HepG2 (cell line): ENCODE results near the gene SEMA7A. TPM values are rescaled to one million over a fixed set of nuclear protein-coding genes. Genes with fewer than 3 reads are reported as not detected.

ENCODE experiments used
- AHR ChIP-seq: IDR thresholded peaks from 2 replicates; pipeline ENCODE4 v1.6.1; 2018; ENCODE audit warnings: missing genetic modification reagents, missing compliant biosample characterization
- EEA1 ChIP-seq: sonication (generic); formaldehyde crosslinking; IDR thresholded peaks from 2 replicates; pipeline ENCODE4 v1.5.1; 2020; ENCODE audit warnings: mild to moderate bottlenecking, missing genetic modification reagents, borderline replicate concordance
- HOXD1 ChIP-seq: sonication (generic); formaldehyde crosslinking; IDR thresholded peaks from 2 replicates; pipeline ENCODE4 v1.5.0; 2020; ENCODE audit warnings: missing genetic modification reagents
- MIER3 ChIP-seq: IDR thresholded peaks from 2 replicates; pipeline ENCODE4 v1.6.1; 2016; ENCODE audit warnings: missing compliant biosample characterization, borderline replicate concordance
- PPARG ChIP-seq: conservative IDR thresholded peaks from 2 replicates; pipeline ENCODE4 v1.6.1; 2016; ENCODE audit warnings: missing biosample characterization, missing genetic modification reagents
- RCOR2 ChIP-seq: IDR thresholded peaks from 2 replicates; pipeline ENCODE4 v1.6.1; 2016; ENCODE audit warnings: missing biosample characterization, missing genetic modification reagents
- SMAD1 ChIP-seq: sonication (generic); formaldehyde crosslinking; IDR thresholded peaks from 2 replicates; pipeline ENCODE4 v1.4.0; 2020; ENCODE audit warnings: missing genetic modification reagents, low read depth, mild to moderate bottlenecking, borderline replicate concordance
- SNAI1 ChIP-seq: sonication (generic); formaldehyde crosslinking; IDR thresholded peaks from 2 replicates; pipeline ENCODE4 v1.5.0; 2020; ENCODE audit warnings: mild to moderate bottlenecking, missing genetic modification reagents, borderline replicate concordance
- XRCC5 ChIP-seq: fragments of 200-400 bp; formaldehyde crosslinking; optimal IDR thresholded peaks from 2 replicates; pipeline ENCODE3; 2017; ENCODE audit warnings: mild to moderate bottlenecking, low read length
- ZFYVE20 ChIP-seq: sonication (generic); formaldehyde crosslinking; IDR thresholded peaks from 2 replicates; pipeline ENCODE4 v1.8.0; 2023; ENCODE audit warnings: low read depth, mild to moderate bottlenecking, moderate library complexity, missing genetic modification reagents, borderline replicate concordance
- ZNF17 ChIP-seq: sonication (generic); formaldehyde crosslinking; IDR thresholded peaks from 2 replicates; pipeline ENCODE4 v1.5.0; 2020; ENCODE audit warnings: mild to moderate bottlenecking, missing genetic modification reagents
- ZNF20 ChIP-seq: sonication (generic); formaldehyde crosslinking; IDR thresholded peaks from 2 replicates; pipeline ENCODE4 v1.4.0; 2020; ENCODE audit warnings: mild to moderate bottlenecking, moderate library complexity, missing genetic modification reagents
- ZNF496 ChIP-seq: sonication (generic); formaldehyde crosslinking; IDR thresholded peaks from 2 replicates; pipeline ENCODE4 v1.8.1; 2023; ENCODE audit warnings: mild to moderate bottlenecking, moderate library complexity, missing genetic modification reagents; ENCODE audit not compliant: insufficient replicate concordance
- ZNF543 ChIP-seq: sonication (generic); formaldehyde crosslinking; IDR thresholded peaks from 2 replicates; pipeline ENCODE4 v1.4.0; 2020; ENCODE audit warnings: mild to moderate bottlenecking, missing genetic modification reagents
- ZNF709 ChIP-seq: sonication (generic); formaldehyde crosslinking; IDR thresholded peaks from 2 replicates; pipeline ENCODE4 v1.5.0; 2020; ENCODE audit warnings: mild to moderate bottlenecking, missing genetic modification reagents
- ZNF746 ChIP-seq: sonication (generic); formaldehyde crosslinking; IDR thresholded peaks from 2 replicates; pipeline ENCODE4 v1.8.0; 2022; ENCODE audit warnings: mild to moderate bottlenecking, missing genetic modification reagents
- polyA plus RNA-seq, 8 experiments: library from polyadenylated mRNA; depleted of rRNA in 3 of 8; stranded (reverse) in 7 of 8; unstranded in 1 of 8; fragments of >200 nt; fragmentation: Illumina TruSeq in 4 of 8; extraction: Trizol in 4 of 8; gene quantifications; 2 replicates each; pipeline versions ENCODE4 v1.2.1 to v1.2.3, GENCODE V29; 2011 to 2016; ENCODE audit warnings: low read depth in 4 of 8, missing spikeins in 1 of 8, mixed read lengths in 1 of 8; ENCODE audit not compliant: insufficient read depth in 1 of 8
- total RNA-seq, 5 experiments: library from RNA; depleted of rRNA; stranded (reverse); fragments of >200 nt; fragmentation: Illumina TruSeq; extraction: Trizol; gene quantifications; 2 replicates each; pipeline ENCODE4 v1.2.3, GENCODE V29; 2016; ENCODE audit warnings: low read depth in 1 of 5
- TF ChIP-seq, protein P1 (sequence below): sonication (generic); formaldehyde crosslinking; IDR thresholded peaks from 2 replicates; pipeline ENCODE4 v1.4.0; 2020; ENCODE audit warnings: low read depth, mild to moderate bottlenecking, missing genetic modification reagents
- TF ChIP-seq, protein P2 (sequence below): sonication (generic); formaldehyde crosslinking; IDR thresholded peaks from 2 replicates; pipeline ENCODE4 v1.5.0; 2020; ENCODE audit warnings: mild to moderate bottlenecking, missing genetic modification reagents, borderline replicate concordance
- TF ChIP-seq, protein P3 (sequence below): IDR thresholded peaks from 2 replicates; pipeline ENCODE4 v1.6.1; 2016; ENCODE audit warnings: mild to moderate bottlenecking

SEMA7A gene
- total and polyA plus RNA-seq, 2 of the 13 experiments (the other 11 are each of a cell fraction or from before 2014, with no cell fraction given), result 9.0 to 15.8 TPM

DNA sequence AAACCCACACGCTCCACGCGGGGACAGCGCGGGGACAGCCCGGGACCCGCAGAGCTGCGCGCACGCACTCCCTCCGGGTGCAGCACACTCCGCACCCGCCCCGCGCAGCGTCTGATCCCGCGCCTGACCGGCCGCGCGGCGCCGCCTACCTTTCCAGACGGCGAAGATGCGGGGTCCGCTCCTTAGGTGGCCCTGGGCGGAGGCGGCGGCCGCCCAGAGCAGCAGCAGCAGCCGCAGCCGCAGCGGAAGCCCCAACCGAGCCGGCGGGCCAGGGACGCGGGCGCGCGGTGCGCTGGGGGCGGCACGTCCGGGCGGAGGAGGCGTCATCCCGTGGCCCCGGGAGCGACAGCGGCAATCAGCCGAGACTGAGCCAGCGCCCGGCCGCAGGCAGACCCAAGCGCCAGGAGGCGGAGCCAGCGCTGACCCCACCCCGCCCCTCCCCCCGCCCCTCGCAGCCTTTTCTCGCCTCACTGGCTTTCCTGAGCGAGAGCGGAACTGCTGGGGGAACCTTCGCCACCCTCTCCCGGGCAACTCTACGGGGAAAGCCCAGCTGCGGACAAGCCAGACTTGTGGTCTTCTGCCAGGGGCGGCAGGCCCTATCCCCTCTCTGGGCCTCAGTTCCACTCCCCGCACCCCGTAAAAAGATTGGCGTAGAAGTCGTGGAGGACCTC lies at the start of gene SEMA7A (continued):
- TF ChIP-seq ZNF496 (CRISPR knock-in tag) (no peak), HOXD1 (CRISPR knock-in tag) (no peak), ZNF543 (CRISPR knock-in tag) (0 out of 2 replicates have a peak, but pooled peaks have one; percentile 28), EEA1 (CRISPR knock-in tag) (no peak; the same call in 1 of the 2 replicates), SNAI1 (no peak), PPARG (no peak), MIER3 (CRISPR knock-in tag) (no peak), ZFYVE20 (CRISPR knock-in tag) (no peak), RCOR2 (CRISPR knock-in tag) (no peak), ZNF709 (CRISPR knock-in tag) (0 out of 2 replicates have a peak, but pooled peaks have one; percentile 75), AHR (CRISPR knock-in tag) (no peak), SMAD1 (CRISPR knock-in tag) (no peak), ZNF17 (CRISPR knock-in tag) (no peak), ZNF20 (no peak), ZNF746 (CRISPR knock-in tag) (no peak; the same call in 1 of the 2 replicates), XRCC5 (no peak)
- TF ChIP-seq, protein P1, sequence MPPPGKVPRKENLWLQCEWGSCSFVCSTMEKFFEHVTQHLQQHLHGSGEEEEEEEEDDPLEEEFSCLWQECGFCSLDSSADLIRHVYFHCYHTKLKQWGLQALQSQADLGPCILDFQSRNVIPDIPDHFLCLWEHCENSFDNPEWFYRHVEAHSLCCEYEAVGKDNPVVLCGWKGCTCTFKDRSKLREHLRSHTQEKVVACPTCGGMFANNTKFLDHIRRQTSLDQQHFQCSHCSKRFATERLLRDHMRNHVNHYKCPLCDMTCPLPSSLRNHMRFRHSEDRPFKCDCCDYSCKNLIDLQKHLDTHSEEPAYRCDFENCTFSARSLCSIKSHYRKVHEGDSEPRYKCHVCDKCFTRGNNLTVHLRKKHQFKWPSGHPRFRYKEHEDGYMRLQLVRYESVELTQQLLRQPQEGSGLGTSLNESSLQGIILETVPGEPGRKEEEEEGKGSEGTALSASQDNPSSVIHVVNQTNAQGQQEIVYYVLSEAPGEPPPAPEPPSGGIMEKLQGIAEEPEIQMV, result 0 out of 2 replicates have a peak, but pooled peaks have one; percentile 34
- TF ChIP-seq, protein P2, sequence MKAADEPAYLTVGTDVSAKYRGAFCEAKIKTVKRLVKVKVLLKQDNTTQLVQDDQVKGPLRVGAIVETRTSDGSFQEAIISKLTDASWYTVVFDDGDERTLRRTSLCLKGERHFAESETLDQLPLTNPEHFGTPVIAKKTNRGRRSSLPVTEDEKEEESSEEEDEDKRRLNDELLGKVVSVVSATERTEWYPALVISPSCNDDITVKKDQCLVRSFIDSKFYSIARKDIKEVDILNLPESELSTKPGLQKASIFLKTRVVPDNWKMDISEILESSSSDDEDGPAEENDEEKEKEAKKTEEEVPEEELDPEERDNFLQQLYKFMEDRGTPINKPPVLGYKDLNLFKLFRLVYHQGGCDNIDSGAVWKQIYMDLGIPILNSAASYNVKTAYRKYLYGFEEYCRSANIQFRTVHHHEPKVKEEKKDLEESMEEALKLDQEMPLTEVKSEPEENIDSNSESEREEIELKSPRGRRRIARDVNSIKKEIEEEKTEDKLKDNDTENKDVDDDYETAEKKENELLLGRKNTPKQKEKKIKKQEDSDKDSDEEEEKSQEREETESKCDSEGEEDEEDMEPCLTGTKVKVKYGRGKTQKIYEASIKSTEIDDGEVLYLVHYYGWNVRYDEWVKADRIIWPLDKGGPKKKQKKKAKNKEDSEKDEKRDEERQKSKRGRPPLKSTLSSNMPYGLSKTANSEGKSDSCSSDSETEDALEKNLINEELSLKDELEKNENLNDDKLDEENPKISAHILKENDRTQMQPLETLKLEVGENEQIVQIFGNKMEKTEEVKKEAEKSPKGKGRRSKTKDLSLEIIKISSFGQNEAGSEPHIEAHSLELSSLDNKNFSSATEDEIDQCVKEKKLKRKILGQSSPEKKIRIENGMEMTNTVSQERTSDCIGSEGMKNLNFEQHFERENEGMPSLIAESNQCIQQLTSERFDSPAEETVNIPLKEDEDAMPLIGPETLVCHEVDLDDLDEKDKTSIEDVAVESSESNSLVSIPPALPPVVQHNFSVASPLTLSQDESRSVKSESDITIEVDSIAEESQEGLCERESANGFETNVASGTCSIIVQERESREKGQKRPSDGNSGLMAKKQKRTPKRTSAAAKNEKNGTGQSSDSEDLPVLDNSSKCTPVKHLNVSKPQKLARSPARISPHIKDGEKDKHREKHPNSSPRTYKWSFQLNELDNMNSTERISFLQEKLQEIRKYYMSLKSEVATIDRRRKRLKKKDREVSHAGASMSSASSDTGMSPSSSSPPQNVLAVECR (CRISPR knock-in tag), result peak; percentile 63; the same call in 1 of the 2 replicates
- TF ChIP-seq, protein P3, sequence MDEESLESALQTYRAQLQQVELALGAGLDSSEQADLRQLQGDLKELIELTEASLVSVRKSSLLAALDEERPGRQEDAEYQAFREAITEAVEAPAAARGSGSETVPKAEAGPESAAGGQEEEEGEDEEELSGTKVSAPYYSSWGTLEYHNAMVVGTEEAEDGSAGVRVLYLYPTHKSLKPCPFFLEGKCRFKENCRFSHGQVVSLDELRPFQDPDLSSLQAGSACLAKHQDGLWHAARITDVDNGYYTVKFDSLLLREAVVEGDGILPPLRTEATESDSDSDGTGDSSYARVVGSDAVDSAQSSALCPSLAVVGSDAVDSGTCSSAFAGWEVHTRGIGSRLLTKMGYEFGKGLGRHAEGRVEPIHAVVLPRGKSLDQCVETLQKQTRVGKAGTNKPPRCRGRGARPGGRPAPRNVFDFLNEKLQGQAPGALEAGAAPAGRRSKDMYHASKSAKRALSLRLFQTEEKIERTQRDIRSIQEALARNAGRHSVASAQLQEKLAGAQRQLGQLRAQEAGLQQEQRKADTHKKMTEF, result peak; percentile 26; the same call in 1 of the 2 replicates
